ENCODE results near the gene ASH1L.
"Not testable (repeated sequence)": the region's sequence is repeated elsewhere in the genome, so short reads cannot be mapped to it uniquely, and the experiment has no call there.

Gene ASH1L

GRCh38 chr1:155300553-155301329 is 261.9 kb downstream of the ASH1L start:
- no peak for DNase-seq

GRCh38 chr1:155300024-155300423 is 262.6 kb downstream of the ASH1L start:
- DNase-seq, result no peak

- no peak for DNase-seq
Measured at GRCh38 chr1:155297384-155297783, 265.2 kb downstream of the ASH1L start.

GRCh38 chr1:155296661-155297060 is 265.9 kb downstream of the ASH1L start:
- no peak for DNase-seq

- no peak for DNase-seq
Measured at GRCh38 chr1:155295942-155296267, 266.7 kb downstream of the ASH1L start.

- no peak for DNase-seq
Measured at GRCh38 chr1:155295183-155295941, 267.2 kb downstream of the ASH1L start.

GRCh38 chr1:155294520-155295182 is 268.0 kb downstream of the ASH1L start:
- no peak for DNase-seq

GRCh38 chr1:155293086-155293749 is 269.4 kb downstream of the ASH1L start:
- no peak for DNase-seq

- DNase-seq, result not testable (repeated sequence)
Measured at GRCh38 chr1:155291006-155291405, 271.6 kb downstream of the ASH1L start.

- DNase-seq, result no peak
Measured at GRCh38 chr1:155287987-155288543, 274.5 kb downstream of the ASH1L start.

GRCh38 chr1:155286544-155286943 is 276.1 kb downstream of the ASH1L start:
- no peak for DNase-seq

GRCh38 chr1:155285631-155286044 is 277.0 kb downstream of the ASH1L start:
- no peak for DNase-seq
